SJCRH30 (cell line): ENCODE results near the gene RPGRIP1L. TPM values are rescaled to one million over a fixed set of nuclear protein-coding genes. Genes with fewer than 3 reads are reported as not detected.

ENCODE experiments used
- DNase-seq, 2 experiments: peaks; one replicate each; pipeline ENCODE4 v3.0.0-alpha.2; 2015 to 2020
- H3K27ac ChIP-seq: fragments of 250-450 bp; sonication (Bioruptor Pico); 2 replicates; pipeline ENCODE4 v1.5.1; 2020; ENCODE audit warnings: mild to moderate bottlenecking, moderate library complexity
- H3K27me3 ChIP-seq: fragments of 250-450 bp; sonication (Bioruptor Pico); 2 replicates; pipeline ENCODE4 v1.5.1; 2020; ENCODE audit warnings: mild to moderate bottlenecking, moderate library complexity
- H3K36me3 ChIP-seq: fragments of 250-450 bp; sonication (Bioruptor Pico); 2 replicates; pipeline ENCODE4 v1.5.1; 2020; ENCODE audit warnings: mild to moderate bottlenecking, moderate library complexity
- H3K4me1 ChIP-seq: fragments of 250-450 bp; sonication (Bioruptor Pico); 2 replicates; pipeline ENCODE4 v1.5.1; 2020; ENCODE audit warnings: mild to moderate bottlenecking, moderate library complexity
- H3K4me3 ChIP-seq: fragments of 250-450 bp; sonication (Bioruptor Pico); 2 replicates; pipeline ENCODE4 v1.5.1; 2020; ENCODE audit warnings: mild to moderate bottlenecking, moderate library complexity
- H3K9me3 ChIP-seq: fragments of 250-450 bp; sonication (Bioruptor Pico); replicated peaks from 2 replicates; pipeline ENCODE4 v1.5.1; 2020; ENCODE audit warnings: mild to moderate bottlenecking, moderate library complexity
- total RNA-seq: library from RNA; depleted of rRNA; stranded (reverse); fragments of >200 nt; shearing (Covaris generic); gene quantifications from 2 replicates; pipeline ENCODE4 v1.2.3, GENCODE V29; 2014

The RPGRIP1L gene
- total RNA-seq, 1 experiment from 2014 or later, result 26.9 TPM

GRCh38 chr16:53654946-53655345, 48.7 kb downstream of the RPGRIP1L start:
- no peak overlapping the region for H3K4me3 ChIP-seq
- peaks cover 11% of the 10 kb centered on the region for H3K36me3 ChIP-seq
- H3K27me3 ChIP-seq, result no peaks in the 10 kb centered on the region
- DNase-seq, result no peak
- no peak overlapping the region for H3K27ac ChIP-seq
- no peaks in the 10 kb centered on the region for H3K9me3 ChIP-seq
- H3K4me1 ChIP-seq, result no peaks in the 10 kb centered on the region

GRCh38 chr16:53651357-53651756, 52.3 kb downstream of the RPGRIP1L start:
- DNase-seq, result peak in 1 of 2 experiments; percentile 19
- H3K4me3 ChIP-seq, result no peak overlapping the region
- no peaks in the 10 kb centered on the region for H3K27me3 ChIP-seq
- H3K27ac ChIP-seq, result no peak overlapping the region
- peaks cover 23% of the 10 kb centered on the region for H3K36me3 ChIP-seq
- H3K9me3 ChIP-seq, result no peaks in the 10 kb centered on the region
- no peaks in the 10 kb centered on the region for H3K4me1 ChIP-seq

DNA sequence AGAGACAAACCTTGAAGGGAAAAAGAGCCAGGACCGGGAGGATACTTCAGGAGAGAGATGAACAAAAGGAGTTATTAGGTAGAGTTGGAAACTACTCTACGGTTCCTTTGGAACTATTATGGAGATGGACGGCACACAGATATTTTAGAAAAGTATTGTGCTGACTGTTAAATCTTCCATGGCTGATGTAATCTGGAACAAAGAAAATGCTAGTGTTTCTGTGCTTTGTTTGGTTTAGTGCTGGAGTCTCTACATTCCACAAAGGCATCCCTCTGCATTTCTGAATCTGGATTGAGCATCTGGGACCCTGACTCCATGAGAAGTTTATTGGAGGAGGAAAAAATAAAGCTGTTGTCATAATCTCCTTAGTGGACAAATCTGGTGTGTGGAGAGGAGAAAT, 57.2 kb downstream of the RPGRIP1L start:
- Histone ChIP-seq H3K9me3 (peaks cover 11% of the 10 kb centered on the region; the same call in 1 of the 2 replicates), H3K36me3 (peaks cover 38% of the 10 kb centered on the region), H3K27ac (no peak overlapping the region; the same call in 1 of the 2 replicates), H3K27me3 (no peaks in the 10 kb centered on the region), H3K4me1 (no peaks in the 10 kb centered on the region), H3K4me3 (no peak overlapping the region)
- DNase-seq, result no peak

DNA sequence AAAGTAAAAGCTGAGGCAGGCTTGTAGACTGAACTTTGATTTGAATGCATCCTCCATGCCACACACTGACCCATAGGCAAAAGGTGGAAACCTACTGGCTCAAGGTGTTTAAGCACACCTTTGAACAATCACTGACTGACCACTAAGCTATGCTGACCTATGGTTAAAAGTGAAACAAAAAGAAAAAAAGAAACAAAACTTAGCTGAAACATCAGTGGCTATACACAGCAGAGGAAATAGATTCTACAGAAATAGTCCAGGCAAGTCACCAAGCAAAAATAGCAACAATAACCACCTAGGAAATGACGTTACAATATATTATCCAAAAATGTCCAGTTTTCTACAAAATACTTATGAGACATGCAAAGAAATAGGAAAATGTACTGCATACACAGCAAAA, 60.2 kb downstream of the RPGRIP1L start:
- no peak for DNase-seq
- Histone ChIP-seq H3K4me3 (no peak overlapping the region), H3K4me1 (no peaks in the 10 kb centered on the region), H3K27me3 (no peaks in the 10 kb centered on the region), H3K9me3 (peaks cover 11% of the 10 kb centered on the region; the same call in 1 of the 2 replicates), H3K36me3 (peaks cover 40% of the 10 kb centered on the region), H3K27ac (no peak overlapping the region)

DNA sequence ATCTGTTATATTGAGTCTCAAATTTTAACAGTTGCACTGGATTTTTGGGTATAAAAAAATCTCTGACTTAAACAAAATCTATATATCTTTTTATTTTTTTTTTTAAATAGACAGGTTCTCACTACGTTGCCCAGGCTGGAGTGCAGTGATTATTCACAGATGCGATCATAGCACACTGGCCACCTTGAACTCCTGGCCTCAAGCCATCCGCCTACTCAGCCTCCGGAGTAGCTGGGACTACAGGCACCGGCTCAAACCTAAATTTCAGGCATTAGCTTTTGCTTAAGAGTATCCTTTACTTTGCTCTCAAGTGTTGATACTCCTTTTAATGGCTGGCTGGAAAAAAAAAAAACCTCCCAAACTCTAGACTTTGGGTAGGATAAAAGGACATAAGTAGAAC, 61.6 kb downstream of the RPGRIP1L start:
- H3K4me1 ChIP-seq, result no peaks in the 10 kb centered on the region
- no peak overlapping the region for H3K27ac ChIP-seq
- H3K36me3 ChIP-seq, result peaks cover 39% of the 10 kb centered on the region
- H3K4me3 ChIP-seq, result no peak overlapping the region
- DNase-seq, result no peak
- no peaks in the 10 kb centered on the region for H3K27me3 ChIP-seq
- H3K9me3 ChIP-seq, result peaks cover 11% of the 10 kb centered on the region; the same call in 1 of the 2 replicates

DNA sequence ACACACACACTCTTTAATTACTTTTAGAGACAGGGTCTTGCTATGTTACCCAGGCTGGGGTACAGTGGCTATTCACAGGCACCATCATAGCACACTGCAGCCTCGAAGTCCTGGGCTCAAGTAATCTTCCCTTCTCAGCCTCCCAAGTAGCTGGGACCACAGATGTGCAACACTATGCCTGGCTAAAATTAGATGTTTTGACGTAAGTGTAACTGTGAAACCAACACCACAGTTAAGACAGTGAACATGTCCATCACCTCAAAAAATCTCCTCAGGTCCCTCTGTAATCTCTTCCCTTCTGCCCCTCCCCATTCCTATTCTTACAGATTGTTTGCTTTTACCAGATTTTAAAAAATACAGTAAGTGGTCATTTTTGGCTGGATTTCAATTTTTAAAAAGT, 66.7 kb downstream of the RPGRIP1L start:
- no peak for DNase-seq
- Histone ChIP-seq H3K36me3 (peaks cover 29% of the 10 kb centered on the region), H3K27me3 (no peaks in the 10 kb centered on the region), H3K27ac (no peak overlapping the region), H3K4me3 (no peak overlapping the region), H3K9me3 (no peaks in the 10 kb centered on the region), H3K4me1 (no peaks in the 10 kb centered on the region)

DNA sequence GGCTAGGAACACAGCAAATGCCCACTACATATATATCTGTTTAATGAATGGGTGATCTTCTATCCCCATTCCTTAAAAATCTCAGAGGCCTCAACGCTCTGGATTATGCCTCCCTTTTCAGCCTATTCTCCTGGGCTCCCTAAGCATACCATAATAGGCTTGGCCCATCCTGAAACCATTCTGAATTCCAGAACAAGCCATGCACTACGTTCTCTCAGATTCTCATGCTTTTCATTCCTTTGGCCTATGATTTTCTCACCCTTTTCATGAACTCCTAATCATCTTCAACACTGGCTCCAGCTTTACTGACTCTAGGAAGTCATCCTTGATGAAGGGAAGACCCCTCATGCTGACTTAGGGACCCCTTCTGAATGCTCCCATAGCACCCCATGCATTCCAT, 71.1 kb downstream of the RPGRIP1L start:
- peaks cover 19% of the 10 kb centered on the region for H3K36me3 ChIP-seq
- no peaks in the 10 kb centered on the region for H3K4me1 ChIP-seq
- no peaks in the 10 kb centered on the region for H3K27me3 ChIP-seq
- no peaks in the 10 kb centered on the region for H3K9me3 ChIP-seq
- DNase-seq, result no peak
- H3K4me3 ChIP-seq, result no peak overlapping the region
- no peak overlapping the region for H3K27ac ChIP-seq

GRCh38 chr16:53631236-53632025, 72.2 kb downstream of the RPGRIP1L start:
- H3K4me3 ChIP-seq, result no peak overlapping the region
- H3K27me3 ChIP-seq, result no peaks in the 10 kb centered on the region
- H3K36me3 ChIP-seq, result peaks cover 17% of the 10 kb centered on the region
- no peak for DNase-seq
- no peaks in the 10 kb centered on the region for H3K9me3 ChIP-seq
- H3K4me1 ChIP-seq, result no peaks in the 10 kb centered on the region
- H3K27ac ChIP-seq, result no peak overlapping the region

DNA sequence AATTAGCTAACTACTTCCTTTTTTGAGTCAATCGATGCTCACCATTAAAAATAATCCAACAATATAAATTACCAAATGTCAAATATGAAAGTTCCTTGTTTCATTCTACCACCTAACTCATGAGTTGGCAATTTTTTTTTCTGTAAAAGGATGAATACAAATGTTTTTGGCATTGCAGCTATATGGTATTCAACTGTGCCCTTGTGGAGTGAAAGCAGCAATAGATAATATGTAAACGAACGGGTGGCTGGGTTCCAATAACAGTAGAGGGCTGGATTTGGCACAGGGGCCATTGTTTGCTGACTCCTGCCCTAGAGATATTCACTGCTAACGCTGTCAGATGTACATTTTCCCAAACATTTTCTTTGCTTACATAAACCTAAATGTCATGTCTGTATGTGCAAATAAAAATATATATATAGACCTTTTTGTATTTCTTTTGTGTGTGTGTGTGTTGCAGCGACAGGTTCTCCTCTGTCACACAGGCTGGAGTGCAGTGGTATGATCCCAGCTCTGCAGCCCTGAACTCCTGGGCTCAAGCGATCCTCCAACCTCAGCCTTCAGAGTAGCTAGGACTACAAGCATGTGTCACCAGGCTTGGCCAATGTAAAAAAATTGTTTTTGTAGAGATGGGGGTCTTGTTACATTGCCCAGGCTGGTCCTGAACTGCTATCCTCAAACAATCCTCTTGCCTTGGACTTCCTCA, 73.9 kb downstream of the RPGRIP1L start:
- no peaks in the 10 kb centered on the region for H3K27me3 ChIP-seq
- no peak overlapping the region for H3K27ac ChIP-seq
- DNase-seq, result peak in 1 of 2 experiments; percentile 10
- no peaks in the 10 kb centered on the region for H3K9me3 ChIP-seq
- no peaks in the 10 kb centered on the region for H3K4me1 ChIP-seq
- peaks cover 10% of the 10 kb centered on the region; the same call in 1 of the 2 replicates for H3K36me3 ChIP-seq
- H3K4me3 ChIP-seq, result no peak overlapping the region

DNA sequence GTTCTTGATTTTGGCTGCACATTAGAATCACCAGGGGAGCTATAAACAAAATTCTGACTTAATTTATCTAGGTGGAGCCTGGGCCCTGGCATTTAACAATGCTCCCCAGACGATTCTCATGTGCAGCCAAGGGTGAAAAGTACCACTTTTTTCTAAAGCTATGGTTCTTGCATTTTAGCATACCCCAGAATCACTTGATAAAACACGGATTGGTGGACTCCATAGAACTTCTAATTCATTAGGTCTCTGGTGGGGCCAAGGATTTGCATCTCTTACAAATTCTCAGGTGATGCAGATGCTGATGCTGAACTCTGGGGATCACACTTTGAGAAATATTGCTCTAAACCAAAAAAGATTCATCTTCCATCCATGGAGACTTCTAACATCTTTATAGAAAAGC, 74.5 kb downstream of the RPGRIP1L start:
- H3K4me3 ChIP-seq, result no peak overlapping the region
- H3K27ac ChIP-seq, result no peak overlapping the region
- H3K4me1 ChIP-seq, result no peaks in the 10 kb centered on the region
- 0 out of 2 replicates have a peak, but pooled peaks cover 3% of the 10 kb centered on the region for H3K36me3 ChIP-seq
- no peak for DNase-seq
- no peaks in the 10 kb centered on the region for H3K27me3 ChIP-seq
- H3K9me3 ChIP-seq, result no peaks in the 10 kb centered on the region

GRCh38 chr16:53626811-53627210, 76.8 kb downstream of the RPGRIP1L start:
- H3K9me3 ChIP-seq, result no peaks in the 10 kb centered on the region
- no peak overlapping the region for H3K27ac ChIP-seq
- 0 out of 2 replicates have a peak, but pooled peaks cover 2% of the 10 kb centered on the region for H3K36me3 ChIP-seq
- H3K4me3 ChIP-seq, result no peak overlapping the region
- DNase-seq, result no peak
- no peaks in the 10 kb centered on the region for H3K4me1 ChIP-seq
- no peaks in the 10 kb centered on the region for H3K27me3 ChIP-seq

DNA sequence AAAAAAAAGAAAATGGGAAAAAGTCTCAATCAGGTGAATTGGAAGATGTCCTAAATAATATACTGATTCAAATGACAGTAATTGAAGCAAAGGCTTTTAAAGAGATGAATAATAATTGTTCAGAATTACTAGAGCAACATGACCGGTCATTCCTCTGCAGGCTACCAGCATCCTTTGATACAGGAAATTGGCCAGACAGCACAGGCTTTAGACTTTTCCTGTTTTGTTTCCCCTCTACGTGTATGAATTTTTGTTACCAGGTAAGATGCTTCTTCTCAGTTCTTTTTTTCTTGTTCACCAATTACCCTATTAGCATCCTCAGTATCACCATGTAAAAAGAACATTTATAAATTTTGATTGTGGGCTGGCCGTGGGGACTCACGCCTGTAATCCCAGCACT, 77.5 kb downstream of the RPGRIP1L start:
- Histone ChIP-seq H3K27ac (no peak overlapping the region), H3K4me3 (no peak overlapping the region), H3K9me3 (no peaks in the 10 kb centered on the region), H3K27me3 (no peaks in the 10 kb centered on the region), H3K36me3 (0 out of 2 replicates have a peak, but pooled peaks cover 2% of the 10 kb centered on the region), H3K4me1 (no peaks in the 10 kb centered on the region)
- DNase-seq, result no peak

DNA sequence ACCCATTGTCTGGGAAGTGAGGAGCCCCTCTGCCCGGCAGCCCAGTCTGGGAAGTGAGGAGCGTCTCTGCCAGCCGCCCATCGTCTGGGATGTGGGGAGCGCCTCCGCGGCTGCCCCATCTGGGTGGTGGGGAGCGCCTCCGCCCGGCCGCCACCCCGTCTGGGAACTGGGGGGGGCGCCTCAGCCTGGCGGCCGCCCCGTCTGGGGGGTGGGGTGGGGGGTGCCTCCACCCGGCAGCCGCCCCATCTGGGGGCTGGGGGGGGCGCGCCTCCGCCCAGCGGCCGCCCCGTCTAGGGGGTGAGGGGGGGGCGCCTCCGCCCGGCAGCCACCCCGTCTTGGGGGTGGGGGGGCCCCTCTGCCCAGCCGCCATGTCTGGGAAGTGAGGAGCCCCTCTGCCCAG, 78.4 kb downstream of the RPGRIP1L start:
- H3K9me3 ChIP-seq, result no peaks in the 10 kb centered on the region
- no peak overlapping the region for H3K4me3 ChIP-seq
- H3K4me1 ChIP-seq, result no peaks in the 10 kb centered on the region
- DNase-seq, result no peak
- no peak overlapping the region for H3K27ac ChIP-seq
- H3K36me3 ChIP-seq, result 0 out of 2 replicates have a peak, but pooled peaks cover 2% of the 10 kb centered on the region
- no peaks in the 10 kb centered on the region for H3K27me3 ChIP-seq

DNA sequence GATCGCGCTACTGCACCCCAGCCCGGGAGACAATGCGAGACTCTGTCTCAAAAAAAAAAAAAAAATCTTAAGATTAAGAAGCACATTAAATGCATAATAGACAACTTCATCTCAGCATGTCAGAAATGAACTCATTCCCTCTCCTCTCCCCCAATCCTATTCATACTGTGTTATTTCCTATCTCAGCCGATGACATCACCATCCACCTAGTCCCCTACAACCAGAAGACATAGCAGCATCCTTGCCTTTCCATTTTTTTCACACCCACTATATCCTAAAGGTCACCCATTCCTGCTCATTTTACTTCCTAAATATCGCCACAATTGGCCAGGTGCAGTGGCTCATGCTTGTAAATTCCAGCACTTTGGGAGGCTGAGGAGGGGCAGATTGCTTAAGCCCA, 81.3 kb downstream of the RPGRIP1L start:
- Histone ChIP-seq H3K4me3 (no peak overlapping the region), H3K36me3 (no peaks in the 10 kb centered on the region), H3K27ac (no peak overlapping the region), H3K4me1 (no peaks in the 10 kb centered on the region), H3K9me3 (no peaks in the 10 kb centered on the region), H3K27me3 (no peaks in the 10 kb centered on the region)
- DNase-seq, result no peak

- H3K4me3 ChIP-seq, result no peak overlapping the region
- no peaks in the 10 kb centered on the region for H3K4me1 ChIP-seq
- H3K9me3 ChIP-seq, result no peaks in the 10 kb centered on the region
- no peaks in the 10 kb centered on the region for H3K36me3 ChIP-seq
- no peak for DNase-seq
- H3K27ac ChIP-seq, result no peak overlapping the region
- H3K27me3 ChIP-seq, result no peaks in the 10 kb centered on the region
Observed at GRCh38 chr16:53620476-53620875, 83.2 kb downstream of the RPGRIP1L start.
